ENCODE results near the gene TMTC1.
"Not testable (repeated sequence)": the region's sequence is repeated elsewhere in the genome, so short reads cannot be mapped to it uniquely, and the experiment has no call there.

The TMTC1 gene

DNA sequence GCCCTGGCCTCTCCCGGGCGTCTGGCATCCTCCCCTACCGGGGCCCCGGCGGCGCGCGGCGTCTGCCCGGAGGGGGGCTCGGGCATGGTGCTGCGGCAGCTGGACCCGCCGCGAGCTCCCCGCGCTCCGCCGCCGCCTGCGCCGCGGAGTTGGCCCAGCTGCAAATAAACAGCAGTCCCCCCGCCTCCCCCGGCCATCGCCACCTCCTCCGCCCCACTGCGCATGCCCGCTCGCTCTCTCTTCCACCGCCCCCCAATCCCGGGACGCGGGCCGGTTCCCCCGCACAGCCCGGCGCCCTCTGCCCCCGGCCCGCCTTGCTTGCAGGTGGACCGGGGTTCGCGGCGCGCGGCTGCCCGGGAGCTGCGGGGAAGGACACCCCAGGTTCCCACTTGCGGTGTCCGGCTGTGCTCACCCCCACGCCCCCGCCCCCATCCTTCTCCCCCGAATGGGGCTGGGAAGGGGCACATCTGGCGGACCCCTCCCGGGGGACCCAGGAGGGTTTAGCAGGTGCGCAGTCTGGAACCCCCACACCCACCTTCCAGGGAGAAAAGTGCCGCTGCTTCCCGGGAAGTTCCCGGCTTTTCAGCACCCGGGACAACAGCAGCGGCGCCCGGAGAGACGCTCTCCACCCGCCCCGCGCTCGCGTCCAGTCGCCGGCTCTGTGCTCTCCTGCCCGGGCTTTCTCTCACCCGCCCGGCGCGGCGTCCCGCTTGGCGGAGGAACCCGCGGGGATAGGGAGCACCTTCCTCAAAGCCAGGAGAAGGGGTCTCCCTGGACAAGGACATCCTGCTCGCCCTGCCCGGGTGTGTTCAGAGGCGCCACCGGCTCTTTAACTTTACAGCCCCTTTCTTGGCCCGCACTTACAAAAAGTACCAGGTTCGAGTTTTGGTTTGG lies at the start of gene TMTC1:
Gene TMTC1 (minus strand): TSS at position 170 of the 894 bp plus-strand sequence. CDS start 191 bp downstream, outside the sequence.
- Mint-ChIP-seq H3K4me1 (no peaks in the 10 kb centered on the region), H3K4me3 (peak within 1 kb of the TSS; percentile 15), H3K27ac (no peak within 1 kb of the TSS), H3K27me3 (peaks cover 19% of the 10 kb centered on the region), H3K9me3 (peaks cover 3% of the 10 kb centered on the region), H3K36me3 (no peaks in the 10 kb centered on the region)
- ATAC-seq, result no peak

GRCh38 chr12:29831173-29831572 lies 47.4 kb upstream of the TMTC1 start:
- Mint-ChIP-seq H3K36me3 (no peaks in the 10 kb centered on the region), H3K4me3 (no peak overlapping the region), H3K4me1 (no peaks in the 10 kb centered on the region), H3K27me3 (no peaks in the 10 kb centered on the region), H3K9me3 (peaks cover 19% of the 10 kb centered on the region), H3K27ac (no peak overlapping the region)
- no peak for ATAC-seq

GRCh38 chr12:29830391-29830790 lies 46.6 kb upstream of the TMTC1 start:
- H3K4me1 Mint-ChIP-seq, result no peaks in the 10 kb centered on the region
- H3K27ac Mint-ChIP-seq, result no peak overlapping the region
- no peaks in the 10 kb centered on the region for H3K36me3 Mint-ChIP-seq
- no peaks in the 10 kb centered on the region for H3K27me3 Mint-ChIP-seq
- no peak for ATAC-seq
- H3K9me3 Mint-ChIP-seq, result peaks cover 19% of the 10 kb centered on the region
- no peak overlapping the region for H3K4me3 Mint-ChIP-seq

DNA sequence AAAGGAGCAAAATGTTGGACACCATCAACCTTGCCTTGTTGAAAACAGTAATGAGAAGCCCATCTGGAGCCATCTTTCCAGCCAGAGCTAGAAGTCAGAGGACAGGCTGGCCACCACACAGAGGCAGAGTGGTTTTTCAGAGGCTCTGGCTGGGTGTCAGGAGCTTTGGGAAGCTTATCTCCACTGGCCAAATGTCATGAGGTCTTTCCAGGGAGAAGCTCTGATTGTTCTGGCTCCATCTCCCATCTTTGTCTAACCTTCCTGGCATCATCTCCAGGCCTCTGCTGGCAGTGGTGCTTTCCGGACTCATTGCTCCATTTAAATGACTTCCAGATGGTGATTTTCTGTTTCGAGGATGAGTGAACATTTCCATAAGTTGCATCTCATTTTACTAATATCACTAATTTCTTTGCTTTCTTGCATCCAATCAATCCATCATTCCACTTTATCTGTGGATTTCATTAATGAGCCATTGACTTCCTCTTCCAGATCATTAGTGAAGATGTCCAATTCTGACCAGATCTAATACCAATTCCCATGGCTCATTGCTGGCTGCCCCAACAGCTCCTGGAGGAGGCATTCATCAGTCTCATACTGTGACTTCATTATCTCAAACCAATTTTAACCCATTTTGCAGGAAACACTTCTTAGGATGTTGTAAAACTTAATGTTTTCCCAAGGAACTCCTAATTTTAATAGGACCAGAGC lies 35.3 kb upstream of the TMTC1 start:
- Mint-ChIP-seq H3K27ac (no peak overlapping the region), H3K36me3 (no peaks in the 10 kb centered on the region), H3K9me3 (peaks cover 9% of the 10 kb centered on the region), H3K4me3 (no peak overlapping the region), H3K27me3 (no peaks in the 10 kb centered on the region), H3K4me1 (no peaks in the 10 kb centered on the region)
- no peak for ATAC-seq

GRCh38 chr12:29816874-29817725 lies 33.4 kb upstream of the TMTC1 start:
- Mint-ChIP-seq H3K27me3 (no peaks in the 10 kb centered on the region), H3K9me3 (peaks cover 13% of the 10 kb centered on the region), H3K27ac (no peak overlapping the region), H3K4me3 (no peak overlapping the region), H3K36me3 (no peaks in the 10 kb centered on the region), H3K4me1 (no peaks in the 10 kb centered on the region)
- no peak for ATAC-seq

GRCh38 chr12:29809616-29810361 lies 26.0 kb upstream of the TMTC1 start:
- not testable (repeated sequence) for ATAC-seq, H3K36me3 Mint-ChIP-seq, H3K27me3 Mint-ChIP-seq, H3K4me3 Mint-ChIP-seq, H3K27ac Mint-ChIP-seq, H3K9me3 Mint-ChIP-seq, H3K4me1 Mint-ChIP-seq

DNA sequence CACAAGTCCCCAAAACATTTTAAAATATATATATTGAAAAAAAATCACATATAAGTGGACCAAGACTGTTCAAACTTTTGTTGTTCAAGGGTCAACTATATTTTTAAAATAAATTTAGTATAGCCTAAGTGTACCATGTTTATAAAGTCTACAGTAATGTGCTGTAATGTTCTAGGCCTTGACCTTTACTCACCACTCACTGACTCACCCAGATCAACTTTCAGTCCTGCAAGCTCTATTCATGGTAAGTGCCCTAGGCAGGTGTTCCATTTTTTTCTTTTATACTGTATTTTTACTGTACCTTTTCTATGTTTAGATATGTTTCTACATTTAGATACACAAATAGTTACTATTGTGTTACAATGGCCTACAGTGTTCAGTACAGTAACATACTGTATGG lies 23.4 kb upstream of the TMTC1 start:
- no peaks in the 10 kb centered on the region for H3K4me1 Mint-ChIP-seq
- no peaks in the 10 kb centered on the region for H3K27me3 Mint-ChIP-seq
- H3K36me3 Mint-ChIP-seq, result no peaks in the 10 kb centered on the region
- H3K9me3 Mint-ChIP-seq, result peaks cover under 1% of the 10 kb centered on the region
- no peak for ATAC-seq
- no peak overlapping the region for H3K27ac Mint-ChIP-seq
- H3K4me3 Mint-ChIP-seq, result no peak overlapping the region

- H3K36me3 Mint-ChIP-seq, result no peaks in the 10 kb centered on the region
- ATAC-seq, result no peak
- H3K9me3 Mint-ChIP-seq, result no peaks in the 10 kb centered on the region
These were observed 20.3 kb upstream of the TMTC1 start for GRCh38 chr12:29804019-29804418.

DNA sequence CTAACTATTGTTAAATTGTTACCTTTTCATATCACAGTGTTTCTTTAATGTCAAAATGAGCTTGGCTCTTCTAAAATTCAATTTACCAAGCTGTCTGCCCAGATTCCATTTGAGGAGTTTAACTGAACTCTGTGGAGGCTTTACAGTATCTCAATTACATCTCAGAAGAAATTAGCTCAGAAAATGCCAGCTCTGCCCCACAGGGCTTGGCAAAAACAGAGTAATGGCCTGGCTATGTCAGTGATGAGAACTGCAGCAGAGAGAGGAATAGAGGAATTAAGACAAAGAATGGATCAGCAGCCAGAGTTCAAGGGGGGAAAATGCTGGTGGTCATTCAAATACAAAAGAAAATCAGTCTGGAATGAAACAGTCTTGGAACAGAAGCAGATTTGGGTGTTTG lies 15.8 kb upstream of the TMTC1 start:
- ATAC-seq, result no peak
- Mint-ChIP-seq H3K27me3 (peaks cover 8% of the 10 kb centered on the region), H3K4me3 (no peak overlapping the region), H3K4me1 (no peaks in the 10 kb centered on the region), H3K9me3 (no peaks in the 10 kb centered on the region), H3K36me3 (no peaks in the 10 kb centered on the region), H3K27ac (no peak overlapping the region)

More at GRCh38 chr12:29804019-29804418, 20.3 kb upstream of the TMTC1 start:
- Mint-ChIP-seq H3K27ac (no peak overlapping the region), H3K27me3 (no peaks in the 10 kb centered on the region), H3K4me3 (no peak overlapping the region), H3K4me1 (no peaks in the 10 kb centered on the region)

DNA sequence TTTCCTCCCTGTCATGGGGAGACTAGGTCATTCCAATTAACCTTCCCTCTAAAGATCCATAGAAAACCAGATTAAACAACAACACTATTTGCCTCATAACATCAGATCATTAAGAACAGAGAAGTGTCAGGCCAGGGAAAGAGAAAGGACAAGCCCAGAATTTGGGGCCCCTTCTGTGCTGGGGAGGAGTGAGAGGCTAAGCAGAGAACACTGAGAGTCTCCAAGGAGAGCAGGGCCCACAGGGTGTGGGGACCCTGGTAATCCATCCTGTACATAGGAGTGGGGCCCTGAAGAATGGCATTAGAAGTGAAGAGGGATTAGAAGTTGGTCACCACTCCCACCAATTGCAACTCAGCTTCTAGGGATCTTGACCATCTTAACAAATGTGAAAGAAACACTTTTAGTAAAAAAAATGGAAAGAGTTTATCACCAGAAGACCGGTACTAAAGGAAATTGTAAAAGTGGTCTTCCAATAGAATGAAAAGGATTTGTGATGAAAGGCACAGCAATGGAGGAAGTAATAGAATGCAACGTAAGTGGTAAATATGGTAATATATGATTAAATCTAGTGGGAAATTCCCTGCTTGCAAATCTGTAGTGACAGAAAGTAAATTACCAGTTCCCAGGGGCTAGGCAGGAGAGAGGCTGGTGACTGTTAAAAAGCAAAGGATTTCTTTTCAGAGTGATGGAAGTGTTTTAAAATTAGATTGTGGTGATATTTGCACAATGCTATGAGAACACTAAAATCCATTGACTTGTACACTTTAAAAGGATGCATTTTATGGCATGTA lies 14.0 kb upstream of the TMTC1 start:
- no peak for ATAC-seq
- H3K36me3 Mint-ChIP-seq, result no peaks in the 10 kb centered on the region
- H3K9me3 Mint-ChIP-seq, result no peaks in the 10 kb centered on the region
- H3K27me3 Mint-ChIP-seq, result peaks cover 8% of the 10 kb centered on the region
- no peak overlapping the region for H3K27ac Mint-ChIP-seq
- H3K4me1 Mint-ChIP-seq, result no peaks in the 10 kb centered on the region
- no peak overlapping the region for H3K4me3 Mint-ChIP-seq

GRCh38 chr12:29796823-29797263 lies 13.1 kb upstream of the TMTC1 start:
- peaks cover 8% of the 10 kb centered on the region for H3K27me3 Mint-ChIP-seq
- no peaks in the 10 kb centered on the region for H3K36me3 Mint-ChIP-seq
- ATAC-seq, result no peak
- no peak overlapping the region for H3K4me3 Mint-ChIP-seq
- H3K27ac Mint-ChIP-seq, result no peak overlapping the region
- no peaks in the 10 kb centered on the region for H3K4me1 Mint-ChIP-seq
- no peaks in the 10 kb centered on the region for H3K9me3 Mint-ChIP-seq

DNA sequence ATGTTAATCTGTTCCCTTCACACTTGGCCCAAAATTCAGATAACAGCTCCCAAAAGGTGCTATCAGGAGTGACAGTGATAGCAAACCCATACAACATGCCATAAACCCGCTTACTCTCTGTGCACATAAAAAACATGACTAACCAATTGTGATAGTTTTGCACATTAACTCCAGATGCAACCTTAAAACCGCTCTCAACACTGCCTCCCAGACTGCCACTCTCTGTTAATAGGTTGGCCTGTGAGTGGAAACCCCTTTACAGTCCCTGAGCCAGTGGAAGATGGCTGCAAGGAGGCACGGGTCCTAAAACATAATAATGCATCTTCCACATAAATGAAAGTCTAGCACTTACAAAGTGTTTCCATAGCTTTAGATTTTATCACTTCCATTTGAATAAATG lies 12.0 kb upstream of the TMTC1 start:
- Mint-ChIP-seq H3K9me3 (no peaks in the 10 kb centered on the region), H3K27me3 (peaks cover 8% of the 10 kb centered on the region), H3K4me1 (no peaks in the 10 kb centered on the region), H3K27ac (no peak overlapping the region), H3K36me3 (no peaks in the 10 kb centered on the region), H3K4me3 (no peak overlapping the region)
- no peak for ATAC-seq

GRCh38 chr12:29794862-29795261 lies 11.1 kb upstream of the TMTC1 start:
- Mint-ChIP-seq H3K9me3 (peaks cover 2% of the 10 kb centered on the region), H3K36me3 (no peaks in the 10 kb centered on the region), H3K27me3 (peaks cover 8% of the 10 kb centered on the region), H3K4me1 (no peaks in the 10 kb centered on the region), H3K4me3 (no peak overlapping the region), H3K27ac (no peak overlapping the region)
- no peak for ATAC-seq

GRCh38 chr12:29792853-29793252 lies 9.1 kb upstream of the TMTC1 start:
- Mint-ChIP-seq H3K9me3 (peaks cover 2% of the 10 kb centered on the region), H3K4me1 (no peaks in the 10 kb centered on the region), H3K27me3 (peaks cover 3% of the 10 kb centered on the region), H3K4me3 (no peak overlapping the region), H3K36me3 (no peaks in the 10 kb centered on the region), H3K27ac (no peak overlapping the region)
- ATAC-seq, result no peak

All from stimulated activated memory B cell treated with anti-CD40 and anti-IgM and Interleukin-4, amounts not matched to agents 10 μg/mL and 1 μg/mL and 100 μg/mL, for 72 hours (primary cell).